Muscle of leg (tissue), 11 donors: Measurements from ENCODE around the gene MAEA. TPM values are rescaled to one million over a fixed set of nuclear protein-coding genes. Genes with fewer than 3 reads are reported as not detected.

Experiments used
- DNase-seq: peaks from one replicate; pipeline ENCODE4 v3.0.0; 2013
- H3K27ac ChIP-seq: one replicate; pipeline ENCODE4 v1.5.1; 2013; ENCODE audit warnings: mild to moderate bottlenecking, low read length, control low read depth
- H3K27me3 ChIP-seq: one replicate; pipeline ENCODE4 v1.6.1; 2013; ENCODE audit warnings: low read length; ENCODE audit not compliant: control insufficient read depth, insufficient read depth
- H3K36me3 ChIP-seq: one replicate; pipeline ENCODE4 v1.6.1; 2013; ENCODE audit warnings: low read length; ENCODE audit not compliant: control insufficient read depth, insufficient read depth
- H3K4me1 ChIP-seq: one replicate; pipeline ENCODE4 v1.6.1; 2013; ENCODE audit warnings: low read length; ENCODE audit not compliant: control insufficient read depth, insufficient read depth
- H3K4me3 ChIP-seq: one replicate; pipeline ENCODE4 v1.5.1; 2013; ENCODE audit warnings: low read length, control low read depth
- H3K9me3 ChIP-seq: replicated peaks from 2 replicates; pipeline ENCODE4 v1.6.1; 2013; ENCODE audit warnings: low read depth, low read length; ENCODE audit not compliant: control insufficient read depth
- WGBS: methylation state at CpG from one replicate; pipeline ENCODE4 v1.1.5; 2013; ENCODE audit warnings: missing lambda C conversion rate; ENCODE audit not compliant: insufficient coverage; 5-methylcytosine and 5-hydroxymethylcytosine counted together
- polyA plus RNA-seq, 8 donors: library from polyadenylated mRNA; unstranded; fragments of 120-200 nt; gene quantifications; one replicate each; pipeline versions ENCODE4 v1.2.1 to v1.2.3, GENCODE V29; 2013; ENCODE audit warnings: inconsistent platforms in 1 of 8, low replicate concordance in 1 of 8; ENCODE audit not compliant: insufficient read length in 8 of 8, insufficient read depth in 1 of 8
- total RNA-seq: library from RNA; stranded (reverse); fragments of 120-200 nt; gene quantifications from one replicate; pipeline ENCODE4 v1.2.4, GENCODE V29; 2013

The MAEA gene
- total and polyA plus RNA-seq, 9 donors, result 30.5 to 49.6 (median 40.8) TPM

DNA sequence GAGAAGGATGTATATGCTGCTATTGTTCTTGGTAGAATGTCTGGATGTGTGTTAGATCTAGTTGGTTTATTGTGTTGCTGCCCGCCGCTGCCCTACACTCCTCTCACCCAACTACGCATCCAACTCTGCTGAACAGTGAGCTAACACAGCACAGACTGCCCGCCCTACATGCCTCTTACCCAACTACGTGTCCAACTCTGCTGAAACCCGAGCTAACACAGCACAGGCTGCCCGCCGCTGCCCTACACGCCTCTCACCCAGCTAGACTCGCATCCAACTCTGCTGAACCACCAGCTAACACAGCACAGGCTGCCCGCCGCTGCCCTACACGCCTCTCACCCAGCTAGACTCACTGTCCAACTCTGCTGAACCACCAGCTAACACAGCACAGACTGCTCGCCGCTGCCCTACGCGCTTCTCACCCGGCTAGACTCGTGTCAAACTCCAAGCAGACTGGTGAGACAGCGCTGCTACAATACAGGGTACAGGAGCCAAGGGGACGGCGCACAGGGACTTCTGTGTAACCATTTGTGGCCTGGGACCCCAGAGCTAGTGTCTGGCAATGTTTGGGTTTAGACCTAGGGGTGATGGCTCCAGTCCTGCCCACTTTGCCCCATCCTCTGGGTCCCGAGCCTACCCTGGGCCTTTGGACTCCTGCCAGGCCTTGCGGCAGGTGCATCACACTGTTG is 29.1 kb upstream of the MAEA start:
- Histone ChIP-seq H3K4me3 (no peak overlapping the region), H3K4me1 (peaks cover 2% of the 10 kb centered on the region), H3K9me3 (peaks cover 13% of the 10 kb centered on the region), H3K36me3 (no peaks in the 10 kb centered on the region), H3K27me3 (no peaks in the 10 kb centered on the region), H3K27ac (no peak overlapping the region)
- 82% methylated on average over 22 of the region's 24 CpGs for WGBS
- no peak for DNase-seq

DNA sequence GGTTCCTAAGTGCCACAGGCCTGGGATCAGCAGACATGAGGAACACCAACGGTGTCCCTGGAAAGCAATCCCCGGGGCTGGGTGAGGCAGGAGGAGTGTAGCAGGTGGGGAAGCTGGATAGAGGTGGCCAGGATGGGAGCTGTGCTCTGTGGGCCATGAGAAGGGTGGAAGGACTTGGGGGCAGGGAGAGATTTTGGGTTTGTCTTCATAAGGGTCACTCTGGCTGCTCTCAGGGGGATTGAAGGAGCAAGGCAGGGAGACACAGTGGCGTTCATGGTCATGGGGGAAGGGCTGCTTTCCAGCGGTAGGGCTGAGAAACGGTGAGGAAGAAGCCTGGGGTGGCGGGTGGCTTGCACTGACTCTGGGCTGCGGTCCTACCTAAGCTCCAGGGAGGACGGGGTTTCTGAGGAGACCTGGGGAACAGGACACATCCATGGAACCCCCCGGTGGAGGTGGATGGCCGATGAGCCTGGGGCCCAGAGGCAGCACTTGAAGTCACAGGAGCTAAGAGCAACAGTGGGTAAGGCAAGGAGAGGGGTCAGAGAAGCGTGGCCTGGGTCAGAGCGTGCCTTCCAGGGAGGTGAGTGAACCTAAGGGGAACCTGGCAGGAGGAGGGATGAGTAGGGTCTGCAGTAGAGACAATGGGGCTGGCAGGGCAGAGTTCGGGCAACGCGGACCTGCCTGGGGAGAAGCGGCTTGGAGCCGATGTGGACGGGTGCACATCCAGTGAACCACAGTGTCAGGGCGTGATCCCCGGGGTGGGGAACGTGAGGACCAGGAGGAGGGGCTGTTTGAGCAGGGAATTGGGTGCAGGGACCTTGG is 28.4 kb upstream of the MAEA start:
- no peak overlapping the region for H3K27ac ChIP-seq
- no peak for DNase-seq
- 93% methylated on average over 17 of the region's 21 CpGs for WGBS

DNA sequence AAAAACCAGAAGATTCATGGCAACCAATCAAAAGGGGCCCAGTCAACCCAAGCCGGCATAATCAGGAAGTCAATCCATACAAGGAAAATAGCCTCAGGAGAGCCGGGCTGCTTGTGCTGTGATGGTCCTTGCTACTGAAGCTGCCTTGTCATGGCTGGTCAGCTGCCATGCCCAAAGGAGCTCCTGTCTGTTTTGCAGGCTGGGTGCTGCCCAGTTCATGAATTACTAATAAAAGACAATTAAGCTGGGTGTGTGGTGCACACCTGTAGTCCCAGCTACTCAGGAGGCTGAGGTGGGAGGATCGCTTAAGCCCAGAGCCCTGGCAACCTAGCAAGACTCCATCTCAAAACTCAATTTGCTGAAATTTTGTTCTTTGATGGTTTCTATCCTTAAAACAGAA is 24.7 kb upstream of the MAEA start:
- Histone ChIP-seq H3K36me3 (no peaks in the 10 kb centered on the region), H3K27ac (no peak overlapping the region), H3K9me3 (peaks cover 6% of the 10 kb centered on the region), H3K4me3 (no peak overlapping the region), H3K27me3 (no peaks in the 10 kb centered on the region), H3K4me1 (peaks cover 2% of the 10 kb centered on the region)
- WGBS, result 92% methylated on average over 3 of the region's 3 CpGs
- no peak for DNase-seq

More for the DNA sequence above, 28.4 kb upstream of the MAEA start:
- H3K36me3 ChIP-seq, result no peaks in the 10 kb centered on the region
- H3K4me1 ChIP-seq, result peaks cover 2% of the 10 kb centered on the region
- no peaks in the 10 kb centered on the region for H3K27me3 ChIP-seq
- H3K4me3 ChIP-seq, result no peak overlapping the region
- peaks cover 8% of the 10 kb centered on the region for H3K9me3 ChIP-seq

DNA sequence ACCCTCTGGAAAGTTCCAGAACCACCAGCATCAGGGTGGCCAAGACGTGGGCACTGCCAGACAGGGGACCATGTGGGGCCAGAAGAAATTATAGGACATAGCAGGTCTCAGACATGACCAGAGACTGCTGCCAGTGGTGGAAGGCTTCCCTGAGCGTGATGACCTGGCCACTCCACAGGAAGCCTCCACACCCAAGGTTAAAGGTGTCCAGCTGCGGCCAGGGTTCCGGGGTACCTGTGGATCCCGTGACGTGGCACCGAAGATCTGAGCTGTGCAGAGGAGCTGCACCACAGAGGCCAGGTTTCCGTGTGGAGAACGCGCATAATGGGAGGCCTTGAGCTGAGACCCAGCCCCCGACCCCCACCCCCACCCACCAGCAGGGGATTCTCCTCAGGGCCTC is 24.3 kb upstream of the MAEA start:
- Histone ChIP-seq H3K9me3 (peaks cover 6% of the 10 kb centered on the region), H3K36me3 (no peaks in the 10 kb centered on the region), H3K27me3 (no peaks in the 10 kb centered on the region), H3K27ac (no peak overlapping the region), H3K4me1 (peaks cover 2% of the 10 kb centered on the region), H3K4me3 (no peak overlapping the region)
- DNase-seq, result no peak
- WGBS, result 97% methylated on average over 11 of the region's 11 CpGs

DNA sequence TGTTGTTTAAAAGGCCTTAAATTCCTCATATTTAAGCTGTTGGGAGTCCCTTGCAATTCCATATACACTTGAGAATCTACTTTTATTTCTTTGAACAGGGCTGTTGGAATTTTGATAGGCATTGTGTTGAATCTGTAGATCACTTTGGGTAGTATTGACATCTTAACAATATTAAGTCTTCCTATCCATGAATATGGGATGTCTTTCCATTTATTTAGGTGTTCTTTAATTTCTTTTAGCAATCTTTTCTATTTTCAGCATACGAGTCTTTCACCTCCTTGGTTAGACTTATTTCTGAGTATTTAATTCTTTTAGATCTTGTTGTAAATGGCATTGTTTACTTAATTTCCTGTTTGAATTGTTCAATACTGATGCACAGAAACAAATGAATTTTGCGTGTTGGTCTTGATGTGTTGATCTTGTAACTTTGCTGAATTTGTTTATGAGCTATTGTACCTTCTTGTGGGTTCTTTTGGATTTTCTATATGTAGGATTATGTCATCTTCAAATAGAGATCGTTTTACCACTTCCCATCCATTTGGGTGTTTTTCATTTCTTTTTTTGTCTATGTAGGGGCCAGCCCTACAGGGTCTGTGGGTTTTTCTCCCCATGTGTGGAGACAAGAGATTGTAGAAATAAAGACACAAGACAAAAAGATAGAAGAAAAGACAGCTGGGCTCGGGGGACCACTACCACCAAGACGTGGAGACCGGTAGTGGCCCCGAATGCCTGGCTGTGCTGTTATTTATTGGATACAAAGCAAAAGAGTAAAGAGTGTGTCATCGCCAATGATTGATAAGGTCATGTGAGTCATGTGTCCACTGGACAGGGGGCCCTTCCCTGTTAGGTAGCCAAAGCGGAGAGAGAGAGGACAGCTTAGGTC is 22.6 kb upstream of the MAEA start:
- H3K9me3 ChIP-seq, result peaks cover 6% of the 10 kb centered on the region
- no peak overlapping the region for H3K27ac ChIP-seq
- no peaks in the 10 kb centered on the region for H3K27me3 ChIP-seq
- no peaks in the 10 kb centered on the region for H3K36me3 ChIP-seq
- H3K4me3 ChIP-seq, result no peak overlapping the region
- DNase-seq, result no peak
- WGBS, result 94% methylated on average over 3 of the region's 9 CpGs
- no peaks in the 10 kb centered on the region for H3K4me1 ChIP-seq

DNA sequence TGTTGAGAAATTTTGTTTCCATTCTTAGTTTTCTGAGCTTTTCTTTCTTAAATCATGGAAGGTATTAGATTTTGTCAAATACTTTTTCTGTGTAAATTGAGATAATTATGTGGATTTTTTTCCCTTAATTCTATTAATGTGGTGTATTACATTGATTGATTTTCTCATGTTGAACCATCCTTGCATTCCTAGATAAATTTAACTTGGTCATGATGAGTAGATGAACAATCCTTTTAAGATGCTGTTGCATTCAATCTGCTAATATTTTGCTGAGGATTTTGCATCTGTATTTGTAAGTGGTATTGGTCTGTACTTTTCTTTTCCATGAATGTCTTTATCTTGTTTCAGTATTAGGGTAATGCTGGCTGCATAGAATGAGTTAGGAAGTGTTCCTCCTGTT is 20.5 kb upstream of the MAEA start:
- Histone ChIP-seq H3K9me3 (peaks cover 6% of the 10 kb centered on the region), H3K4me3 (no peak overlapping the region), H3K27ac (no peak overlapping the region), H3K27me3 (no peaks in the 10 kb centered on the region), H3K36me3 (no peaks in the 10 kb centered on the region), H3K4me1 (no peaks in the 10 kb centered on the region)
- DNase-seq, result no peak

DNA sequence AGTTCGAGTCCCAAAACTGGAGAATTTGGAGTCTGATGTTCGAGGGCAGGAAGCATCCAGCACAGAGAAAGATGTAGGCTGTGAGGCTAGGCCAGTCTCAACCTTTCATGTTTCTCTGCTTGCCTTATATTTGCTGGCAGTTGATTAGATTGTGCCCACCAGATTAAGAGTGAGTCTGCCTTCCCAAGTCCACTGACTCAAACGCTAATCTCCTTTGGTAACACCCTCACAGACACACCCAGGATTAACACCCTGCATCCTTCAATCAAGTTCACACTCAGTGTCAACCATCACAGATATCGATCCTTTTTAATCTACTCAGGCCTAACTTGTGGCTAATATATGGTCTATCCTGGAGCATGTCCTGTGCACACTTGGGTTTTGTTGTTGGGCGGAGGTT is 18.0 kb upstream of the MAEA start:
- Histone ChIP-seq H3K4me1 (no peaks in the 10 kb centered on the region), H3K27me3 (no peaks in the 10 kb centered on the region), H3K9me3 (peaks cover 4% of the 10 kb centered on the region), H3K27ac (no peak overlapping the region), H3K4me3 (no peak overlapping the region), H3K36me3 (no peaks in the 10 kb centered on the region)
- DNase-seq, result no peak
- WGBS, result 100% methylated on average over 2 of the region's 5 CpGs

DNA sequence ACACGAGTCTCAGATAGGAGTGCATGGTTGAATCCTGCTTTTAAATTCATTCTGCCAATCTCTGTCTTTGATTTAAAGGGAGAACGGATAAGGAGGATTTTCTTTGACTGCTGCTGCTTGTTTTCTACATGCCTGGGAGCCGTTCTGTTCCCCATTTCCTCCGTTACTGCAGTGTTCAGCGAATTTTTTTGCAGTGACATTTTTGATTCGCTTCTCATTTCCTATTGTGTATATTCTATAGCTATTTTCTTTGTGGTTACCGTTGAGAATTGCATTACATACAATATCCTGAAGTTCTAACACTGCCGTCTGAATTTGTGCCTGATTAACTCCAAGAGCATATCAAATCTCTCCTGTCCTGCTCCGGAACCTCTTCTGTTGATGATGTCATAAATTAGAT is 14.8 kb upstream of the MAEA start:
- peak; percentile 38 for DNase-seq
- H3K27ac ChIP-seq, result no peak overlapping the region
- H3K9me3 ChIP-seq, result no peaks in the 10 kb centered on the region
- H3K4me1 ChIP-seq, result no peaks in the 10 kb centered on the region
- 80% methylated on average over 1 of the region's 9 CpGs for WGBS
- no peaks in the 10 kb centered on the region for H3K36me3 ChIP-seq
- no peaks in the 10 kb centered on the region for H3K27me3 ChIP-seq
- H3K4me3 ChIP-seq, result no peak overlapping the region

DNA sequence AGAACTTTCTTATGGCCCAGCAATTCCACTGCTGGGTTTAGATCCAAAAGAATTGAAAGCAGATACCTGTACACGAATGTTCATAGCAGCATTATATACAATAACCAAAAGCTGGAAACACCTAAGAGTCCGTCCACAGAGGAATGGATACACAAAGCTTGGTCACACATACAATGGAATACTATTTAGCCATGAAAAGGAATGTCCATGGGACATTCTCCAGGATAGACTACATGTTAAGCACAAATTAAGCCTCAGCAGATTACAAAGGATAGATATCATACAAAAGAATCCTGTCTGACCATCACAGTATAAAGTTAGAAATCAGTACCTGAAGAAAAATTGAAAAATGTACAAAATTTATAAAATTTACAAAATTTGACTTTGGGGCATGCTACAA is 12.7 kb upstream of the MAEA start:
- no peak for DNase-seq
- H3K36me3 ChIP-seq, result no peaks in the 10 kb centered on the region
- no peaks in the 10 kb centered on the region for H3K4me1 ChIP-seq
- no CpG with 5 or more reads among the region's 2 CpGs for WGBS
- no peaks in the 10 kb centered on the region for H3K27me3 ChIP-seq
- no peak overlapping the region for H3K4me3 ChIP-seq
- H3K9me3 ChIP-seq, result no peaks in the 10 kb centered on the region
- no peak overlapping the region for H3K27ac ChIP-seq
